ENCODE results near the gene ADAMTSL2.

The ADAMTSL2 gene

GRCh38 chr9:133534346-133535291 lies at the start of gene ADAMTSL2:
Gene ADAMTSL2, plus strand, starts transcription at chr9:133534704. Its CDS starts 2,009 bp downstream, at chr9:133536713.
- peak; percentile 60 for DNase-seq (ENCODE audit: low spot score)

- DNase-seq (ENCODE audit: low spot score), result no peak
These were observed 48.8 kb upstream of the ADAMTSL2 start for GRCh38 chr9:133485531-133486260.

DNA sequence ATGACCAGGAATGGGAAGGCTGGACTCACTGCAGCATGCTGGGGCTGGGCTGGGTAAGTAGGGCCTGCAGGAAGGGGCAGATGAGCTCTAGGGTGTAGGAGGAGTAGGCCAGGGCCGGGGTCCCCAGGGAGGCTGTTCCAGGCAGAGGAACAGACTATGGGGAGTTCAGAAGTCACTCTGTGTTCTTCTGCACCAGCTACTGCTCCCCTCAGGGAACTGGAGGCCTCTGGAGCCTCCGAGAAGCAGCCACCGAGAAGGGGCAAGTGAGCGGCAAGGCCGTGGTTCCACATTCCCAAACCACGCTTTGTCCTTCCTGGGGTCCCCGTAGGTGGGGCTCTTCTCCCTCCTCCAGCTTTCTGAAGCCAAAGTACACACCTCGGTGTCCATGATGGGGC lies 47.2 kb upstream of the ADAMTSL2 start:
- no peak for DNase-seq (ENCODE audit: low spot score)

DNA sequence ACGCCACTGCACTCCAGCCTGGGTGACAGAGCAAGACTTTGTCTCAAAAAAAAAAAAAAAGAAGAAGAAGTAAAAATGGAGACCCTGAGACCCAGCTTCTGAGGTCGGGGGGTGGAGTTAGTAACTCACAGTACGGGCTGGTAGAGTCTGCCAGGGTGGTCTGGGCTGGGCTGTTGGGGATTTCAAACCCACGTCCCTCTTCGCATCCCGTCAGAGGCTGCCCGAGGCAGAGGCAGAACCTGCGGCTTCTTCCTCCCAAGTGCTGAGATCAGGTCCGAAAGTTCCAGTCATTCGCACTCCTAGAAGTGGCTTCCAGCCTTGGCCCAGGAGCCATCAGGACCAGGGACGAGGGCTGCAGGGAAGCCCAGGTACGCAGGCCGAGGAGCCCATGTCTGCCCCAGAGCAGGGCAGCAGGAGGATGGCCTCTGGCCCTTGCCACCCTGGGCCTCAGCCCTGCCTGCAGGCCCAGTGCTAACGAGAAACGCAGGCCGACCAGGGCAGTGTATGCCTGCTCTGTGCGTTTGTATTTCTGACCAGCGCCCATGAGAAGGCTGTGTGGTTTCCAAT lies 45.7 kb upstream of the ADAMTSL2 start:
- DNase-seq (ENCODE audit: low spot score), result no peak

DNA sequence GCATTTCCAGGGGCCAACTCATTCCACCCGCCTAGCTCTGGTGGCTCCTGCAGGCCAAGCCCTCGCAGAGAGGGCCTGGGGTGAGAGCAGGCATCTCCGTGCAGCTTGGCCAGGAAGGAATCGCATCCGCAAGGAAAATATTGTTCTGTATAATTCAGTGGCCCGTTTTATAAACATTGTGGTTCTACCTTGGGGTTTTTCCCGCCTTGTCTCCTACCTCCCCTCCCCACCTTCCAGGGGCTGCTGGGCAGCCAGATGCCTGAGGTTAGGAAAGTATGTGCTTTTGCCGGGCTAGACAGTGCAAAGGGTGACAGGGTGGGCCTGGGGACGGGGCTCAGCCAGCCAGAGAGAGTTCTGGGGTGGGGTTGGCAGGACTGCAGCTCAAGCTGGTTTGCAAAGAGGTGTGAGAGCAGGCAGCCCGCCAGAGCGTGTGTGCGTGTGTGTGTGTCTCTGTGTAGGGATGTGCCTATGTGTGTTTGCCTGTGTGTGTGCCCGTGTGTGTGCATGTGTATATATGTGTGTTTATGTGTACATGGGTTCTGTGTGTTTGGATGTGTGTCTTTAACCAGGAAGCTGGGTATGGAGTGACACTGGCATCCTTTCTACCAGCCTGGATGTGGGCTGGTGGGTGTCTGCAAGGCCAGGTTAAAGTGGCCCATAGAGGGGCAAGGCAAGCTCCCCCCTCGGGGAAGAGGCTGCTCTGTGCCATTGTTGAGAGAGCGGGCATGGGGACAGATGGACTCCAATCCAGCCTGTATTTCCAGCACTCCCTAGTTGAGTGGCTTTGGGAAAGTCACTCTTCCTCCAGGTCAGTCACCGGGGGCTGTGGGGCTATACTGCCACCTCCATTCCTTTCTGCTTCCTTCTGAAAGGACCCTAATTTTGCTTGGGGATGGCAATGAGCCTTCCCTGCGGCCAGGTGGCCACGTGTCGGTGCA lies 45.0 kb upstream of the ADAMTSL2 start:
- DNase-seq (ENCODE audit: low spot score), result no peak

- no peak for DNase-seq (ENCODE audit: low spot score)
These were observed 44.3 kb upstream of the ADAMTSL2 start for GRCh38 chr9:133490201-133490681.

DNA sequence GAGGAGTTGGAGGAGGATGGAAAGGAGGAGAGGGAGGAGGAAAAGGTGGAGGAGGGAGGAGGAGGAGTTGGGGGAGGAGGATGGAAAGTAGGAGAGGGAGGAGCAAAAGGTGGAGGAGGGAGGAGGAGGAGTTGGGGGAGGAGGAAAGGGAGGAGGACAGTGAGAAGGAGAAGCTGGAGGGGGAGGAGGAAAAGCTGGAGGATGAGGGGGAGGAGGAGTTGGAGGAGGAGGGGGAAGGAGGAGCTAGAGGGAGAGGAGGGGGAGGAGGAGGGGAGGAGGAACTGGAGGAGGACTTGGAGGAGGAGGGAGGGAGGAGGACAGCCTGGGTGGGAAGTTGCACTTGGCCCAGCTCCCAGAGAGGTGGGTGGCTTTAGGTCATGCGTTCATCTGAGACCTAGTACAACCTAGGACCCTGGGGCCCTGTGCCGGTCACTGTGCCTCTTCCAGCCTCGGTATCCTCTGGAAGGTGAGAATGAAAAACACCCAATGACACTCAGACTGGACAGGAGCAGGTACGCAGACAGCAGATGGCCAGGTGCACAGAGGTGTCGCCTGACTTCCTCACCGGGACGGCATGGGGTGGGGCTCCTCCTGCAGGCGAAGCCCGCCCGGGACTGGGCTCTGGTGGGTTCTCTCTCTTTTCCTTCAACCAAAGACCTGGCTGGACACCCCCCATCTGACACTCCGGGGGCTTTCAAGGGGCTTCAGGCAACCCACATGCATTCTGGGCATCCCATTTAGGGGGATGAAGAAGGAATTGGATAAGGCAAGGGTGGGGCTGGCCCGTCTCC lies 43.4 kb upstream of the ADAMTSL2 start:
- DNase-seq (ENCODE audit: low spot score), result no peak

GRCh38 chr9:133491656-133491925 lies 42.9 kb upstream of the ADAMTSL2 start:
- no peak for DNase-seq (ENCODE audit: low spot score)

DNA sequence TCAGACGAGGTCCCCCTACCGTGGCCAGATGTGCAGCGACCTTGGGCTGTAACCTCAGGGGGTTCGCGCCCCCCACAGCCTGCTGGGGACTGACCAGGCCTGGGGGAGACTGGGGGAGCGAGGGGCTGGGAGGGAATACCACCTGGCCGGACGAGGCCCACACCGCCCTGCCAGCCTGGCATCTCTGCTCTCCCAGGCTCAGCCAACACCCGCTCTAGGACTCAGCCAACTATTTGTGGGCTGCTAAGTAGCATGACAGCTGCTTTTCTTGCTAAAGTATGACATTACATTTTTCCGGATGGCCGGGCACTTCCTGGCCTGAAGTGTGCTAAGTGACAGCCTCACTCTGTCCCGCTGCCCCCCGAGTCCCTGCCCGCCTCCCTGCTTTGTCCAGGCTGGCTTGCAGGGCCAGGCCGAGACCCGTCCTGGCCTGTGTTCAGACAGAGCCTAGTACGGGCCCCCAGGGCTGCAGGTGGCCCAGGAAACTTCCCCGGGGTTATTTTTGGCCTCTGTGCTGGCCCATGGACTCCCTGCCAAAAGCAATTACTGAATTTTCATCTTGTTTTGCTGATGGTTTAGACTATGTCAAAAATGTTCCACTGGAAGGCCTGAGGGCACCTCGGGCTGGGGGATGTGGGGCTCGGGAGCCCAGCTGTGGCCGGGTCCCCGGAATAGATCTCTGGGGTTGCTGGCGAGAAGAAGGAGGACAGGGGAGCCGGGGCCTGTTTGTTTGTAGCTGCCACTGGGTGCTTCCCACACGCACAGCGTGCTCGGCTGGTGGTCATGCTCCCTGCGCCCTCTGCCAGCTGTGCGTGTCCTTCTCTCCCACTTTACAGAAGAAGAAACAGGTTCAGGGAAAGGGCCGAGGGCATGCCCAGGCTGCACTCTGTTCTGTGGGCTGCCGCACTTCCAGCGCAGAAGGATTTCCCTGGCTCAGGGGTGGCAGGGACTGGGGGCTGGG lies 42.2 kb upstream of the ADAMTSL2 start:
- DNase-seq (ENCODE audit: low spot score), result no peak

- no peak for DNase-seq (ENCODE audit: low spot score)
These were observed 41.1 kb upstream of the ADAMTSL2 start for GRCh38 chr9:133493428-133493827.

DNA sequence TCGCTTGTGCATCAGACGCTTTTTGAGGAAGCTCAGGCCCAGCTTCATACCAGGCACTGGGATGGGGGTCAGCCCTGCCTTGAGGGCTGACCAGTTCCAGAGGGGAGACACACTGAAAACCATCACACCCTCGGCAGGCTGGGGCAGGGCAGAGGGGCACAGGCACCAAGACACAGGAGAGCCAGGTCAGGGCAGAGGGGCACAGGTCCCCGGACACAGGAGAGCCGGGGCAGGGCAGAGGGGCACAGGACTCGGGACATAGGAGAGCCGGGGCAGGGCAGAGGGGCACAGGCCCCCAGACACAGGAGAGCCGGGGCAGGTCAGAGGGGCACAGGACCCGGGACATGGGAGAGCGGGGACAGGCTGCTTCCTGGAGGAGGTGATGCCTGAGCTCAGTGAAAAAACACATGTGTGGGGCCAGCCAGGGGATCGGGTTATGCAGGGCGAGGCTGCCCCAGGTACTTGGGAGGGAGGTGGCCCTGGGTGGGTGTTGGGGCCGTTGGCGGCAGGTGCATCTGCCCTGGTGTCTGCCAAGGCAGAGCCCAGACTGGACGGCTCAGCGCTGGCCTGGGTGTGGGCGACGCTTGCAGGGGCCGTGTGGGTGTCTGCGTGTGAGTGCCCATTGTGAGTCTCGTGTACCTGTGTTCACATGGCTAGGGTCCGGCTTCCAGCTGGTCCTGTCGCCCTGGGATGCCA lies 40.5 kb upstream of the ADAMTSL2 start:
- DNase-seq (ENCODE audit: low spot score), result no peak

- DNase-seq (ENCODE audit: low spot score), result no peak
These were observed 39.7 kb upstream of the ADAMTSL2 start for GRCh38 chr9:133494636-133495326.

DNA sequence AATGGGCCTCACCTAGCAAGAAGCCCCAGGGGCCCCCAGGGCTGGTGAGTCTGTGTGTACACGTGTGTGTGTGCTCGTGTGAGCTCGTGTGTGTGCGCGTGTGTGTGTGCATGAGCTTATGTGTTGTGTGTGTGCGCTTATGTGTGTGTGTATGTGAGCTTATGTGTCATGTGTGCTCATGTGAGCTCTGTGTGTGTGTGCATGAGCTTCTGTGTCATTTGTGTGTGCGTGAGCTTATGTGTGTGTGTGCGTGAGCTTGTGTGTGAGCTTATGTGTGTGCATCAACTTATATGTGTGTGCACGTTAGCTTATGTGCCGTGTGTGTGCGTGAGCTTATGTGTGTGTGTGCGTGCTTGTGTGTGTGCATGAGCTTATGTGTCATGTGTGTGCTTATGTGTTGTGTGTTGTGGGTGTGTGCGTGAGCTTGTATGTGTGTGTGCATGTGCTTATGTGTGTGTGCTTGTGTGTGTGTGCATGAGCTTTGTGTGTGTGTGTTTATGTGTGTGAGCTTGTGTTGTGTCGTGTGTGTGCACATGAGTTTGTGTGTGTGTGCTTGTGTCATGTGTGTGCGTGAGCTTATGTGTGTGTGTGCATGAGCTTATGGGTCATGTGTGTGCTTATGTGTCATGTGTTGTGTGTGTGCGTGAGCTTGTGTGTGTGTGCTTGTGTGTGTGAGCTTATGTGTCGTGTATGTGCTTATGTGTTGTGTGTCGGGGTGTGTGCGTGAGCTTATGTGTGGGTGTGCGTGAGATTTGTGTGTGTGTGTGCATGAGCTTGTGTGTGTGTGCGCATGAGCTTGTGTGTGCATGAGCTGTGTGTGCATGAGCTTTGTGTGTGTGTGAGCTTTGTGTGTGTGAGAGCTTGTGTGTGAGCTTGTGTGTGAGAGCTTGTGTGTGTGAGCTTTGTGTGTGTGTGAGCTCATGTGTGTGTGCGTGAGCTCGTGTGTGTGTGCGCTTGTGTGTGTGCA lies 38.9 kb upstream of the ADAMTSL2 start:
- no peak for DNase-seq (ENCODE audit: low spot score)

DNA sequence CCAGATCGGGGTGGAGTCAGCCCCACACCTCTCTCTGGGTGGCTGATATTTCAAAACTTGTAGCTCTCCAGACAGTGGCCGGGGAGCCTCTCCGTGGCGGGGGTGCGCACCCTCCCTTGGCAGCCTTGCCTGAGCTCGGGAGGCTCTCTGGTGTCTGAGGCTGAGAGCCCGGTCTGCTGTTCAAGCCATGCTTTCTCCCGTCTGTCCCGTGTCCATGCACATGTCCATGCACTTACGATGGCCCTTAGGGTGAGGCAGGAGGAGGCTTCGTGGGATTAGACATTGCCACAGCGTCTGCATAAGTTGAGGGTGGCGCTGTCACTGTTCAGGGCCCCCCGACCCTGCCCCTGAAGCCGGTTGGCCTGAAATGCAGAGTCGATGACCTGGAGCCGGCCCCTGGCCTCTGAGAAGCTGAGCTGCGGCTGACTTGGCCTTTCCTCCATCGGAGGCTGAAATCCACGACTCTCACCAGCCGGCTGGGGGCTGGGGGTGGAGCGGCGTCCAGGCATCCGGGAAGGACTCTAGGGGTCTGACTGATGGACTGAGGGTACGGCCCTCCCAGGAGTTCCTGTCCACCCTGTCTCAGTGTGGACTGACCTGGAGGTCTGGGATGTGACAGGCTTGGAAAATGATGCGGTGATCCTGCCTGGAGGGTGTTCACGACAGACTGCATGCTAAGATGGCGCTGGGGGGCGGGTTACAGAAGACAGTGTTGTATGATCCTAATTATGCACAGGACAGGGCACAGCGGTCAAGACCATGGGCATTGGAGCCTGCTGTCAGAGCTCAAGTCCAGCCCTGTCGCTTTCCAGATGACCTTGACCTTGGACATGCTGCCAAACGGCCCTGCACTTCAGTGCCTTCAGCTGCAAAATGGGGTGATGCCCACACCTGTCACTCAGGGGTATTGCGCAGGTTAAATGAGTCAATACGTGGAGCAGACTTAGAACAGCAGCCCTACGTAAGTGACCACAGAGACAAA lies 37.4 kb upstream of the ADAMTSL2 start:
- DNase-seq (ENCODE audit: low spot score), result no peak

DNA sequence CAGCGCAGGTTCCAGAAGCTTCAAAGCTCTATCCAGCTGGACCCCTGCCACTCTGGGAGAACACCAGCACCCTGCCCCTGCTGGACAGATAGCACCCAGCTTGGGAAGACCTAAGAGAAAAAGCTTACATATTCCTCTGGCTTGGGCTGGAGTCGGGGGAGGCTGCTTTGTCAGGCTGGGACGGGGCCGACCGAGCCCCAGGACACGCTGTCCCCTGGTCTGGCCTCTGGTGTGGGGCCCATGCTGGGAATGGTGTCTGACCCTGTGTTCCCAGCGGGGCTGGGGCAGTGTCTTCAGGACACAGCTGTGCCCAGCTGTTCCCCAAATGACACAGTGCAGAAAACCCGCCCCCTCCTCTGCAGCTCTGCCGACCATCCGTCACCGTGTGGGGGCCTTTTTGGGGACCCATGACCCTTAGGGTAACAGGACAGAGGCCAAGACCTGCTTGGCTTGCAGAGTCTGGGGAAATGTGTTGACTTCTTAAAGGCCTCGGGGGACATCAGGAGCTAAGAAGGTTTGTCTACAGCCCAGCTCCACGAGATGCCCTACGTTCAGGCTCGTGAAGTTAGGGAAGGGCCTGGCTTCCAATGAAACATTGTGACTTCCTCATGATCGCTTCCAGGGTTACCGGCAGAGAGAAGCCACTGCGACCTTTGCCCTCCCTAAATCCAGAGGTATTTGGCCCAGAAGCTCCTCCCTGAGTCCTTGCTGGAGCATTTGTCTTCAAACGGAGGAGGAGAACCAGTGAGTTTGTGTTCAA lies 35.2 kb upstream of the ADAMTSL2 start:
- no peak for DNase-seq (ENCODE audit: low spot score)

All from cerebellar cortex (tissue), 1 donor.